OCI-LY3 (cell line): ENCODE measurements around the gene CLK1.

Experiments used
- H2AFZ ChIP-seq: fragments of 200-600, 300-600 bp; shearing (Covaris generic); 2 replicates; pipeline ENCODE4 v1.6.0; 2014; ENCODE audit warnings: antibody characterized with exemption, low read depth, low read length
- H3K27ac ChIP-seq: fragments of 200-600, 300-600 bp; sonication (generic); 2 replicates; pipeline ENCODE4 v1.5.1; 2014; ENCODE audit warnings: mild to moderate bottlenecking, low read length, moderate library complexity, mixed read lengths
- H3K27me3 ChIP-seq: fragments of 200-600, 300-600 bp; sonication (generic); 2 replicates; pipeline ENCODE4 v1.6.1; 2014; ENCODE audit warnings: low read depth, low read length, mixed read lengths
- H3K36me3 ChIP-seq: fragments of 200-600, 300-600 bp; sonication (generic); replicated peaks from 2 replicates; pipeline ENCODE3; 2014; ENCODE audit warnings: low read depth, low read length, mixed read lengths
- H3K4me1 ChIP-seq: fragments of 300-600, 200-600 bp; sonication (generic); 2 replicates; pipeline ENCODE4 v1.6.1; 2014; ENCODE audit warnings: low read length, mixed read lengths
- H3K4me2 ChIP-seq: fragments of 200-600, 300-600 bp; sonication (generic); 2 replicates; pipeline ENCODE4 v1.6.1; 2014; ENCODE audit warnings: low read length, mixed read lengths
- H3K4me3 ChIP-seq: fragments of 300-600, 200-600 bp; sonication (generic); 2 replicates; pipeline ENCODE4 v1.5.1; 2014; ENCODE audit warnings: antibody characterized with exemption, mild to moderate bottlenecking, low read length, moderate library complexity
- H3K79me2 ChIP-seq: fragments of 300-600, 200-600 bp; shearing (Covaris generic); 2 replicates; pipeline ENCODE4 v1.6.1; 2014; ENCODE audit warnings: mild to moderate bottlenecking, low read length, mixed read lengths
- H3K9ac ChIP-seq: fragments of 300-600, 200-600 bp; shearing (Covaris generic); 2 replicates; pipeline ENCODE4 v1.6.0; 2014; ENCODE audit warnings: mild to moderate bottlenecking, low read length, moderate library complexity
- H3K9me3 ChIP-seq: fragments of 200-600, 300-600 bp; shearing (Covaris generic); 2 replicates; pipeline ENCODE4 v1.6.1; 2014; ENCODE audit warnings: low read length, mixed read lengths; ENCODE audit not compliant: insufficient read depth
- H4K20me1 ChIP-seq: fragments of 200-600, 300-600 bp; sonication (generic); 2 replicates; pipeline ENCODE4 v1.6.1; 2016; ENCODE audit warnings: low read length, mixed read lengths; ENCODE audit not compliant: insufficient read depth
- EZH2phosphoT487 ChIP-seq: fragments of 200-600 bp; shearing (Covaris generic); IDR thresholded peaks from 2 replicates; pipeline ENCODE4 v1.6.1; 2018; ENCODE audit warnings: antibody characterized with exemption, mixed run types, low read depth
- TF ChIP-seq, protein P1 (sequence below): fragments of 200-600, 300-600 bp; sonication (generic); IDR thresholded peaks from 2 replicates; pipeline ENCODE4 v1.5.1; 2014; ENCODE audit warnings: antibody characterized with exemption, low read length, low read depth

The CLK1 gene

GRCh38 chr2:200850512-200851256 lies 13.8 kb downstream of the CLK1 start:
- Histone ChIP-seq H3K9ac (no peak overlapping the region), H3K36me3 (peaks cover 38% of the 10 kb centered on the region)
- TF ChIP-seq, protein P1, sequence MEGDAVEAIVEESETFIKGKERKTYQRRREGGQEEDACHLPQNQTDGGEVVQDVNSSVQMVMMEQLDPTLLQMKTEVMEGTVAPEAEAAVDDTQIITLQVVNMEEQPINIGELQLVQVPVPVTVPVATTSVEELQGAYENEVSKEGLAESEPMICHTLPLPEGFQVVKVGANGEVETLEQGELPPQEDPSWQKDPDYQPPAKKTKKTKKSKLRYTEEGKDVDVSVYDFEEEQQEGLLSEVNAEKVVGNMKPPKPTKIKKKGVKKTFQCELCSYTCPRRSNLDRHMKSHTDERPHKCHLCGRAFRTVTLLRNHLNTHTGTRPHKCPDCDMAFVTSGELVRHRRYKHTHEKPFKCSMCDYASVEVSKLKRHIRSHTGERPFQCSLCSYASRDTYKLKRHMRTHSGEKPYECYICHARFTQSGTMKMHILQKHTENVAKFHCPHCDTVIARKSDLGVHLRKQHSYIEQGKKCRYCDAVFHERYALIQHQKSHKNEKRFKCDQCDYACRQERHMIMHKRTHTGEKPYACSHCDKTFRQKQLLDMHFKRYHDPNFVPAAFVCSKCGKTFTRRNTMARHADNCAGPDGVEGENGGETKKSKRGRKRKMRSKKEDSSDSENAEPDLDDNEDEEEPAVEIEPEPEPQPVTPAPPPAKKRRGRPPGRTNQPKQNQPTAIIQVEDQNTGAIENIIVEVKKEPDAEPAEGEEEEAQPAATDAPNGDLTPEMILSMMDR, result no peak
- TF ChIP-seq EZH2phosphoT487, result no peak

DNA sequence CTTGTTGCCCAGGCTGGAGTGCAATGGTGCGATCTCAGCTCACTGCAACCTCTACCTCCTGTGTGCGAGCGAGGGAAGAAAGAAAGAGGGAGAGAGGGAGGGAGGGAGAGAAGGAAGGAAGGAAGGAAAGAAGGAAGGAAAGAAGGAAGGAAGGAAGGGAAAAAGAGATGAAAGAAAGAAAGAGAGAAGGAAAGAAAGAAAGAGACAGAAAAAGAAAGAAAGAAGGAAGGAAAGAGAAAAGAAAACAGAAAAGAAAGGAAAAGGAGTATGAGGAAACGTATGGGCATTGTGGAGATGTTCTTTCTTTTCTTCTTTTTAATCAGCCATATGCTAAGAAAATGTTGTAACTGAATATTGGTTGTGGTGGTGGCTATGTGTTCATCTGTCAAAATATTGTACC lies 16.5 kb downstream of the CLK1 start:
- Histone ChIP-seq H3K4me3 (no peak overlapping the region), H4K20me1 (peaks cover 7% of the 10 kb centered on the region; the same call in 1 of the 2 replicates), H2AFZ (no peak overlapping the region), H3K79me2 (no peaks in the 10 kb centered on the region), H3K27me3 (no peaks in the 10 kb centered on the region), H3K4me1 (no peaks in the 10 kb centered on the region), H3K36me3 (peaks cover 17% of the 10 kb centered on the region), H3K27ac (no peak overlapping the region), H3K9me3 (no peaks in the 10 kb centered on the region), H3K9ac (no peak overlapping the region), H3K4me2 (no peak overlapping the region)
- TF ChIP-seq, protein P1, result no peak
- no peak for TF ChIP-seq EZH2phosphoT487

More at GRCh38 chr2:200850512-200851256, 13.8 kb downstream of the CLK1 start:
- H3K4me2 ChIP-seq, result no peak overlapping the region
- H3K4me3 ChIP-seq, result no peak overlapping the region
- H3K79me2 ChIP-seq, result no peaks in the 10 kb centered on the region
- no peaks in the 10 kb centered on the region for H3K27me3 ChIP-seq
- no peak overlapping the region for H2AFZ ChIP-seq
- peaks cover 9% of the 10 kb centered on the region; the same call in 1 of the 2 replicates for H4K20me1 ChIP-seq
- no peaks in the 10 kb centered on the region for H3K4me1 ChIP-seq
- no peak overlapping the region for H3K27ac ChIP-seq
- H3K9me3 ChIP-seq, result no peaks in the 10 kb centered on the region

DNA sequence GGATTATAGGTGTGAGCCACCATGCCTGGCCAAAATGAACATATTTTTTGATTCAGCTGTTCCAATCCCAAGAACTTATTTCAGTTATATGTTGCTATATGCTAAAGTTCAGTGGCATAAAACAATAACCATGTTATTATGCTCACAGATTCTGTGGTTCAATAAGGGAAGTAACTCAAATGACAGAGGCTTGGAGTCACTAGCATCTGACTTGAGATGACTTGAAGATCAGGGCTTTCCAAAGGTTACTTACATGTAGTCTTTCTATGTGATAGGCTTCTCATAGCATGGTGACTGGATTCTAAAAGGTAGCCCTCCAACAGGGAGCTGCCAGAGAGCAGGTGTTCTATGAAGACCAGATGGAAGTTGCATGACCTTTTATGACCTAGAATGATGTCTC lies 17.2 kb downstream of the CLK1 start:
- TF ChIP-seq, protein P1, result no peak
- TF ChIP-seq EZH2phosphoT487, result no peak

DNA sequence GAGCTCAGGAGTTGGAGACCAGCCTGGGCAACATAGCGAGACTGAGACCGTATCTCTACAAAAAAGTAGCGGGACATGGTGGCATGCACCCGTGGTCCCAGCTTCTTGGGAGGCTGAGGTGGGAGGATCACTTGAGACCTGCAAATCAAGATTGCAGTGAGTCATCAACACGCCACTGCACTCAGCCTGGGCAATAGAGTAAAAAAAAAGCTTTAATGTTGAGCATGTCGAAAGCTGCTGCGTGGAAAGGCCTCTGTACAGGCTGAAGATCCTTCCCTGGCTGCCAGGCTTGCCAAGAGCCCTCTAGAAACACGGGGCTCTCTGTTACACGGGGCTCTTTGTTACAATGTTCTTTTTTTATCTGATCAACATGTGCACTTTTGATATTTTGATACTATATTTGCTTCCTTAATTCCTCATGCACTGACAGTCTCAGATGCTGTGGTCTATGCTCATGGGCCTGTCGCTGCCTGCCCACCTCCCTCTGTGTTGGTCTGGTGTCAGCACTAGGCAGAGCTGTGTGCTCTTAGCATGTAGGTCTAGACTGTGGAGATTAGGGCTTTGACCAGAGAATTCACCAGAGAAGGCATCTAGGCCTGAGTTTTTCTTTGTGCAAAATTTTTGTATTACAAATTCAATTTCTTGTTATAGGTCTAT lies 18.7 kb downstream of the CLK1 start:
- Histone ChIP-seq H3K27ac (no peak overlapping the region), H3K36me3 (no peaks in the 10 kb centered on the region), H3K9me3 (no peaks in the 10 kb centered on the region), H3K27me3 (no peaks in the 10 kb centered on the region), H3K4me3 (no peak overlapping the region), H3K79me2 (no peaks in the 10 kb centered on the region), H3K9ac (no peak overlapping the region), H3K4me2 (no peak overlapping the region), H3K4me1 (no peaks in the 10 kb centered on the region), H2AFZ (no peak overlapping the region), H4K20me1 (no peaks in the 10 kb centered on the region)
- TF ChIP-seq, protein P1, result no peak
- no peak for TF ChIP-seq EZH2phosphoT487

More for the DNA sequence above, 17.2 kb downstream of the CLK1 start:
- Histone ChIP-seq H3K36me3 (peaks cover 10% of the 10 kb centered on the region), H3K4me3 (no peak overlapping the region), H3K4me2 (no peak overlapping the region), H4K20me1 (no peaks in the 10 kb centered on the region), H3K9ac (no peak overlapping the region), H3K9me3 (no peaks in the 10 kb centered on the region), H3K27ac (no peak overlapping the region), H3K79me2 (no peaks in the 10 kb centered on the region), H3K4me1 (no peaks in the 10 kb centered on the region), H3K27me3 (no peaks in the 10 kb centered on the region), H2AFZ (no peak overlapping the region)
